Stimulated activated naive CD4-positive, alpha-beta T cell treated with Interleukin-2 at 50 U/mL for 16 hours (primary cell): ENCODE data around the gene NIPBL.
"Not testable (repeated sequence)": the region's sequence is repeated elsewhere in the genome, so short reads cannot be mapped to it uniquely, and the experiment has no call there.

Experiments used
- DNase-seq: peaks from one replicate; lab custom pipeline; 2025; lab: John Stamatoyannopoulos, UW

Gene NIPBL

GRCh38 chr5:37086466-37087173 is 210.1 kb downstream of the NIPBL start:
- DNase-seq: no peak

- no peak for DNase-seq
Measured at GRCh38 chr5:37088009-37088408, 211.4 kb downstream of the NIPBL start.

GRCh38 chr5:37090123-37090726 is 213.7 kb downstream of the NIPBL start:
- no peak for DNase-seq

GRCh38 chr5:37090781-37091180 is 214.2 kb downstream of the NIPBL start:
- no peak for DNase-seq

- not testable (repeated sequence) for DNase-seq
Measured at GRCh38 chr5:37093795-37094194, 217.2 kb downstream of the NIPBL start.

GRCh38 chr5:37099267-37099666 is 222.7 kb downstream of the NIPBL start:
- not testable (repeated sequence) for DNase-seq

GRCh38 chr5:37103302-37103701 is 226.7 kb downstream of the NIPBL start:
- no peak for DNase-seq

- DNase-seq: no peak
Measured at GRCh38 chr5:37109338-37109737, 232.8 kb downstream of the NIPBL start.

- DNase-seq: no peak
Measured at GRCh38 chr5:37110135-37110534, 233.6 kb downstream of the NIPBL start.

- DNase-seq: no peak
Measured at GRCh38 chr5:37111426-37112382, 235.1 kb downstream of the NIPBL start.

GRCh38 chr5:37112383-37112991 is 235.9 kb downstream of the NIPBL start:
- no peak for DNase-seq
